WTC11 (cell line): ENCODE results near the gene VWA7. TPM values are rescaled to one million over a fixed set of nuclear protein-coding genes. Genes with fewer than 3 reads are reported as not detected.
A peak's percentile ranks its signal among the peaks of the same experiment; 100 is the strongest.

Experiments used
- ATAC-seq: fragments of 200-7000 bp; cut with Tn5 transposase; 2 replicates; pipeline ENCODE4 v1.10.0; 2021; ENCODE audit warnings: mild to moderate bottlenecking, moderate library complexity
- CTCF ChIA-PET: fragments of 300-600 bp; sonication (Branson Sonifier 250); formaldehyde crosslinking; loops from one replicate; lab custom pipeline; 2021; ENCODE audit warnings: antibody characterized with exemption; lab: Charles Lee
- POLR2A ChIA-PET: fragments of 350-600 bp; sonication (Branson Sonifier 250); formaldehyde crosslinking; loops from one replicate; lab custom pipeline; 2021; ENCODE audit warnings: antibody characterized with exemption; lab: Charles Lee
- DNase-seq: peaks from one replicate; pipeline ENCODE4 v3.0.0; 2021; ENCODE audit warnings: low spot score
- H3K27ac Mint-ChIP-seq: 2 replicates; pipeline ENCODE4 v1.8.0; 2021; ENCODE audit warnings: mixed read lengths
- H3K27me3 Mint-ChIP-seq: 2 replicates; pipeline ENCODE4 v1.8.0; 2021; ENCODE audit warnings: low read depth, mild to moderate bottlenecking, moderate library complexity, mixed read lengths
- H3K36me3 Mint-ChIP-seq: 2 replicates; pipeline ENCODE4 v1.8.0; 2021; ENCODE audit warnings: mixed read lengths
- H3K4me1 Mint-ChIP-seq: 2 replicates; pipeline ENCODE4 v1.8.0; 2022; ENCODE audit warnings: mixed read lengths
- H3K4me3 Mint-ChIP-seq: 2 replicates; pipeline ENCODE4 v1.8.0; 2021; ENCODE audit warnings: mild to moderate bottlenecking, moderate library complexity, mixed read lengths
- H3K9me3 Mint-ChIP-seq: 2 replicates; pipeline ENCODE4 v1.8.0; 2021; ENCODE audit warnings: mixed read lengths
- ATF1 ChIP-seq: sonication (generic); formaldehyde crosslinking; IDR thresholded peaks from 2 replicates; pipeline ENCODE4 v1.8.1; 2023; ENCODE audit warnings: mild to moderate bottlenecking, moderate library complexity, missing genetic modification reagents
- CREB1 ChIP-seq: sonication (generic); formaldehyde crosslinking; IDR thresholded peaks from 2 replicates; pipeline ENCODE4 v1.8.0; 2023; ENCODE audit warnings: mild to moderate bottlenecking, missing genetic modification reagents
- E2F1 ChIP-seq: sonication (generic); formaldehyde crosslinking; IDR thresholded peaks from 2 replicates; pipeline ENCODE4 v1.8.0; 2022; ENCODE audit warnings: mild to moderate bottlenecking, missing genetic modification reagents
- FOXJ3 ChIP-seq: sonication (generic); formaldehyde crosslinking; IDR thresholded peaks from 2 replicates; pipeline ENCODE4 v1.9.0; 2021; ENCODE audit warnings: missing genetic modification reagents, mild to moderate bottlenecking, borderline replicate concordance
- FOXK1 ChIP-seq: sonication (generic); formaldehyde crosslinking; IDR thresholded peaks from 2 replicates; pipeline ENCODE4 v1.8.0; 2022; ENCODE audit warnings: mild to moderate bottlenecking, moderate library complexity, missing genetic modification reagents
- NFATC4 ChIP-seq: fragments of 250-450 bp; sonication (Bioruptor Pico); IDR thresholded peaks from 2 replicates; pipeline ENCODE4 v1.9.0; 2021; ENCODE audit warnings: mild to moderate bottlenecking
- NFYB ChIP-seq: sonication (generic); formaldehyde crosslinking; conservative IDR thresholded peaks from 2 replicates; pipeline ENCODE4 v1.8.0; 2022; ENCODE audit warnings: low read depth, missing genetic modification reagents
- NR2C2 ChIP-seq: sonication (generic); formaldehyde crosslinking; IDR thresholded peaks from 2 replicates; pipeline ENCODE4 v1.8.0; 2022; ENCODE audit warnings: mild to moderate bottlenecking, missing genetic modification reagents
- PRRX2 ChIP-seq: fragments of 250-450 bp; sonication (Bioruptor Pico); IDR thresholded peaks from 2 replicates; pipeline ENCODE4 v1.8.0; 2021; ENCODE audit warnings: mild to moderate bottlenecking
- RELA ChIP-seq: sonication (generic); formaldehyde crosslinking; IDR thresholded peaks from 2 replicates; pipeline ENCODE4 v1.8.1; 2022; ENCODE audit warnings: missing genetic modification reagents, mild to moderate bottlenecking, borderline replicate concordance
- ZNF281 ChIP-seq: sonication (generic); formaldehyde crosslinking; IDR thresholded peaks from 2 replicates; pipeline ENCODE4 v1.8.0; 2023; ENCODE audit warnings: mild to moderate bottlenecking, missing genetic modification reagents
- total RNA-seq: library from RNA; stranded (reverse); gene quantifications from 3 replicates; pipeline ENCODE4 v1.2.3, GENCODE V29; 2021
- TF ChIP-seq, protein P1 (sequence below): sonication (generic); formaldehyde crosslinking; IDR thresholded peaks from 2 replicates; pipeline ENCODE4 v1.8.1; 2023; ENCODE audit warnings: mild to moderate bottlenecking, missing genetic modification reagents, borderline replicate concordance

VWA7 gene
- total RNA-seq, 1 experiment from 2014 or later = 1.8 TPM

- TF ChIP-seq RELA (CRISPR knock-in tag) (no peak), ZNF281 (CRISPR knock-in tag) (no peak), E2F1 (CRISPR knock-in tag) (no peak), CREB1 (CRISPR knock-in tag) (no peak)
Observed at GRCh38 chr6:31760790-31761189, 16.3 kb downstream of the VWA7 start (continued).

GRCh38 chr6:31758281-31758680 is 18.8 kb downstream of the VWA7 start:
- POLR2A ChIA-PET = no interaction called here
- no peak overlapping the region; the same call in 1 of the 2 replicates for H3K27ac Mint-ChIP-seq

GRCh38 chr6:31752739-31753319 is 24.3 kb downstream of the VWA7 start:
- Mint-ChIP-seq H3K4me1 (no peaks in the 10 kb centered on the region), H3K27ac (peak overlapping the region; percentile 12; the same call in 1 of the 2 replicates), H3K9me3 (no peaks in the 10 kb centered on the region), H3K36me3 (peaks cover 7% of the 10 kb centered on the region), H3K27me3 (no peaks in the 10 kb centered on the region), H3K4me3 (no peak overlapping the region)
- CTCF ChIA-PET = interaction anchor here (0.5 to 3.0 kb wide), 5 partner anchors 13 to 70 kb away, joined by 3 to 14 read pairs (median 3); no protein-coding TSS in a partner anchor
- no peak for TF ChIP-seq PRRX2 (CRISPR knock-in tag)
- TF ChIP-seq NFYB (CRISPR knock-in tag) = no peak
- TF ChIP-seq RELA (CRISPR knock-in tag) = no peak
- TF ChIP-seq, protein P1, sequence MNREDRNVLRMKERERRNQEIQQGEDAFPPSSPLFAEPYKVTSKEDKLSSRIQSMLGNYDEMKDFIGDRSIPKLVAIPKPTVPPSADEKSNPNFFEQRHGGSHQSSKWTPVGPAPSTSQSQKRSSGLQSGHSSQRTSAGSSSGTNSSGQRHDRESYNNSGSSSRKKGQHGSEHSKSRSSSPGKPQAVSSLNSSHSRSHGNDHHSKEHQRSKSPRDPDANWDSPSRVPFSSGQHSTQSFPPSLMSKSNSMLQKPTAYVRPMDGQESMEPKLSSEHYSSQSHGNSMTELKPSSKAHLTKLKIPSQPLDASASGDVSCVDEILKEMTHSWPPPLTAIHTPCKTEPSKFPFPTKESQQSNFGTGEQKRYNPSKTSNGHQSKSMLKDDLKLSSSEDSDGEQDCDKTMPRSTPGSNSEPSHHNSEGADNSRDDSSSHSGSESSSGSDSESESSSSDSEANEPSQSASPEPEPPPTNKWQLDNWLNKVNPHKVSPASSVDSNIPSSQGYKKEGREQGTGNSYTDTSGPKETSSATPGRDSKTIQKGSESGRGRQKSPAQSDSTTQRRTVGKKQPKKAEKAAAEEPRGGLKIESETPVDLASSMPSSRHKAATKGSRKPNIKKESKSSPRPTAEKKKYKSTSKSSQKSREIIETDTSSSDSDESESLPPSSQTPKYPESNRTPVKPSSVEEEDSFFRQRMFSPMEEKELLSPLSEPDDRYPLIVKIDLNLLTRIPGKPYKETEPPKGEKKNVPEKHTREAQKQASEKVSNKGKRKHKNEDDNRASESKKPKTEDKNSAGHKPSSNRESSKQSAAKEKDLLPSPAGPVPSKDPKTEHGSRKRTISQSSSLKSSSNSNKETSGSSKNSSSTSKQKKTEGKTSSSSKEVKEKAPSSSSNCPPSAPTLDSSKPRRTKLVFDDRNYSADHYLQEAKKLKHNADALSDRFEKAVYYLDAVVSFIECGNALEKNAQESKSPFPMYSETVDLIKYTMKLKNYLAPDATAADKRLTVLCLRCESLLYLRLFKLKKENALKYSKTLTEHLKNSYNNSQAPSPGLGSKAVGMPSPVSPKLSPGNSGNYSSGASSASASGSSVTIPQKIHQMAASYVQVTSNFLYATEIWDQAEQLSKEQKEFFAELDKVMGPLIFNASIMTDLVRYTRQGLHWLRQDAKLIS (CRISPR knock-in tag) = no peak
- no peak for TF ChIP-seq ATF1
- no peak for TF ChIP-seq NFATC4 (CRISPR knock-in tag)
- no peak for TF ChIP-seq NR2C2
- TF ChIP-seq FOXK1 (CRISPR knock-in tag) = no peak
- ATAC-seq (no peak), DNase-seq (no peak)
- POLR2A ChIA-PET = interaction anchor here (1.7 kb wide), 2 partner anchors 10 to 17 kb away, joined by 3 read pairs; partner anchors contain the start of gene CLIC1

More at GRCh38 chr6:31758281-31758680, 18.8 kb downstream of the VWA7 start:
- peaks cover 22% of the 10 kb centered on the region for H3K36me3 Mint-ChIP-seq
- no peak for DNase-seq
- TF ChIP-seq FOXJ3 (CRISPR knock-in tag) = no peak
- TF ChIP-seq, all 79 proteins: peak for 0
- no peaks in the 10 kb centered on the region for H3K9me3 Mint-ChIP-seq
- peaks cover 3% of the 10 kb centered on the region for H3K4me1 Mint-ChIP-seq
- no peak overlapping the region for H3K4me3 Mint-ChIP-seq
- H3K27me3 Mint-ChIP-seq = no peaks in the 10 kb centered on the region
- CTCF ChIA-PET = interaction anchor here (1.4 to 2.2 kb wide), 2 partner anchors 11 to 69 kb away, joined by 4 to 8 read pairs; no protein-coding TSS in a partner anchor
- ATAC-seq = no peak
